HG03060 (cell line): ENCODE data around the gene KRTAP4-11.
"Not testable (repeated sequence)": the region's sequence is repeated elsewhere in the genome, so short reads cannot be mapped to it uniquely, and the experiment has no call there.

Source experiments
- ATAC-seq: cut with Tn5 transposase; IDR thresholded peaks from one replicate; pipeline ENCODE4 v1.9.1; 2021; ENCODE audit warnings: low read depth, moderate number of reproducible peaks; ENCODE audit not compliant: unreplicated experiment

The KRTAP4-11 gene

GRCh38 chr17:41117846-41118386 lies at the start of gene KRTAP4-11:
Gene KRTAP4-11, minus strand, starts transcription at chr17:41118373. Its CDS starts 58 bp downstream, at chr17:41118315.
- ATAC-seq = not testable (repeated sequence)

- no peak for ATAC-seq
These were observed 49.4 kb upstream of the KRTAP4-11 start for GRCh38 chr17:41167561-41167960.

GRCh38 chr17:41163828-41164227 lies 45.7 kb upstream of the KRTAP4-11 start:
- ATAC-seq = no peak

GRCh38 chr17:41160648-41161047 lies 42.5 kb upstream of the KRTAP4-11 start, which contains the start of gene KRTAP4-4:
Gene KRTAP4-4, minus strand, starts transcription at chr17:41160748. Its CDS starts 57 bp downstream, at chr17:41160691.
- no peak for ATAC-seq

- not testable (repeated sequence) for ATAC-seq
These were observed 42.0 kb upstream of the KRTAP4-11 start for GRCh38 chr17:41160190-41160589.

- ATAC-seq = no peak
These were observed 35.7 kb upstream of the KRTAP4-11 start for GRCh38 chr17:41153856-41154255.

- no peak for ATAC-seq
These were observed 33.4 kb upstream of the KRTAP4-11 start for GRCh38 chr17:41151525-41151924.

- no peak for ATAC-seq
These were observed 31.9 kb upstream of the KRTAP4-11 start for GRCh38 chr17:41150026-41150425.

GRCh38 chr17:41149652-41149985 lies 31.4 kb upstream of the KRTAP4-11 start, which contains the start of gene KRTAP4-5:
Gene KRTAP4-5, minus strand, starts transcription at chr17:41149825. Its CDS starts 58 bp downstream, at chr17:41149767.
- ATAC-seq = no peak

- not testable (repeated sequence) for ATAC-seq
These were observed 30.9 kb upstream of the KRTAP4-11 start for GRCh38 chr17:41148971-41149651.

- ATAC-seq = no peak
These were observed 29.5 kb upstream of the KRTAP4-11 start for GRCh38 chr17:41147531-41148204.

GRCh38 chr17:41145261-41145660 lies 27.1 kb upstream of the KRTAP4-11 start:
- ATAC-seq = no peak

- ATAC-seq = no peak
These were observed 26.7 kb upstream of the KRTAP4-11 start for GRCh38 chr17:41144846-41145245.

GRCh38 chr17:41141361-41141760 lies 23.2 kb upstream of the KRTAP4-11 start:
- ATAC-seq = no peak

GRCh38 chr17:41140360-41141131 lies 22.4 kb upstream of the KRTAP4-11 start, which contains the start of gene KRTAP4-6:
Gene KRTAP4-6, minus strand, starts transcription at chr17:41140544. Its CDS starts 57 bp downstream, at chr17:41140487.
- ATAC-seq = no peak

GRCh38 chr17:41139865-41140264 lies 21.7 kb upstream of the KRTAP4-11 start:
- ATAC-seq = not testable (repeated sequence)

- no peak for ATAC-seq
These were observed 15.9 kb upstream of the KRTAP4-11 start for GRCh38 chr17:41133880-41134735.

- ATAC-seq = no peak
These were observed 13.8 kb upstream of the KRTAP4-11 start for GRCh38 chr17:41131979-41132378.

- ATAC-seq = no peak
These were observed 9.2 kb upstream of the KRTAP4-11 start for GRCh38 chr17:41127371-41127770.

- ATAC-seq = no peak
These were observed 8.2 kb upstream of the KRTAP4-11 start for GRCh38 chr17:41126412-41126811.
